Astrocyte (in vitro differentiated cells and primary cell): ENCODE measurements around the gene PRM2. TPM values are rescaled to one million over a fixed set of nuclear protein-coding genes. Genes with fewer than 3 reads are reported as not detected.

Experiments used
- DNase-seq: peaks from one replicate; pipeline ENCODE4 v3.0.0-alpha.2; 2010; ENCODE audit warnings: low read depth
- FAIRE-seq: peaks from 2 replicates; lab custom pipeline; 2011; peaks lifted over from hg19 to GRCh38; lab: Jason Lieb, UNC
- H2AFZ ChIP-seq: 2 replicates; pipeline ENCODE4 v1.6.0; 2012; ENCODE audit warnings: low read depth, low read length, inconsistent platforms
- H3K27ac ChIP-seq: 2 replicates; pipeline ENCODE4 v1.5.1; 2011; ENCODE audit warnings: low read depth, low read length, inconsistent platforms
- H3K27me3 ChIP-seq: 2 replicates; pipeline ENCODE4 v1.6.0; 2011; ENCODE audit warnings: low read length, inconsistent platforms; ENCODE audit not compliant: insufficient read depth
- H3K36me3 ChIP-seq: 2 replicates; pipeline ENCODE4 v1.5.1; 2011; ENCODE audit warnings: low read length, inconsistent platforms; ENCODE audit not compliant: insufficient read depth
- H3K4me1 ChIP-seq: 2 replicates; pipeline ENCODE4 v1.5.1; 2011; ENCODE audit warnings: low read length, inconsistent platforms; ENCODE audit not compliant: insufficient read depth
- H3K4me2 ChIP-seq: 2 replicates; pipeline ENCODE4 v1.6.0; 2012; ENCODE audit warnings: low read length, inconsistent platforms
- H3K4me3 ChIP-seq: 2 replicates; pipeline ENCODE4 v1.5.1; 2011; ENCODE audit warnings: low read depth, mild to moderate bottlenecking, low read length, inconsistent platforms; ENCODE audit not compliant: insufficient read depth
- H3K79me2 ChIP-seq: 2 replicates; pipeline ENCODE4 v1.6.0; 2012; ENCODE audit warnings: mild to moderate bottlenecking, low read length, inconsistent platforms; ENCODE audit not compliant: insufficient read depth
- H3K9ac ChIP-seq: 2 replicates; pipeline ENCODE4 v1.6.0; 2012; ENCODE audit warnings: mild to moderate bottlenecking, low read length, inconsistent platforms
- H3K9me3 ChIP-seq: 2 replicates; pipeline ENCODE4 v1.5.1; 2012; ENCODE audit warnings: low read depth, mild to moderate bottlenecking, low read length, inconsistent platforms; ENCODE audit not compliant: insufficient read depth
- H4K20me1 ChIP-seq: 2 replicates; pipeline ENCODE4 v1.6.0; 2012; ENCODE audit warnings: low read length, inconsistent platforms; ENCODE audit not compliant: insufficient read depth
- H3K27ac Mint-ChIP-seq: one replicate; pipeline ENCODE4 v1.8.0; 2021; ENCODE audit warnings: mild to moderate bottlenecking, mixed read lengths; ENCODE audit not compliant: unreplicated experiment
- H3K27me3 Mint-ChIP-seq: one replicate; pipeline ENCODE4 v1.8.0; 2021; ENCODE audit warnings: low read depth, mixed read lengths; ENCODE audit not compliant: unreplicated experiment
- H3K36me3 Mint-ChIP-seq: one replicate; pipeline ENCODE4 v1.8.0; 2021; ENCODE audit warnings: low read depth, mixed read lengths; ENCODE audit not compliant: unreplicated experiment
- H3K4me1 Mint-ChIP-seq: one replicate; pipeline ENCODE4 v1.8.0; 2021; ENCODE audit warnings: low read depth, mixed read lengths; ENCODE audit not compliant: unreplicated experiment
- H3K4me3 Mint-ChIP-seq: one replicate; pipeline ENCODE4 v1.8.0; 2021; ENCODE audit warnings: mild to moderate bottlenecking, moderate library complexity, mixed read lengths; ENCODE audit not compliant: unreplicated experiment
- H3K9me3 Mint-ChIP-seq: one replicate; pipeline ENCODE4 v1.8.0; 2021; ENCODE audit warnings: mild to moderate bottlenecking, mixed read lengths; ENCODE audit not compliant: unreplicated experiment
- EZH2 ChIP-seq: IDR thresholded peaks from 2 replicates; pipeline ENCODE4 v1.6.1; 2012; ENCODE audit warnings: mild to moderate bottlenecking, low read length, inconsistent platforms; ENCODE audit not compliant: insufficient read depth
- total RNA-seq: library from RNA; stranded (reverse); gene quantifications from 2 replicates; pipeline ENCODE4 v1.2.1, GENCODE V29; 2021
- TF ChIP-seq, protein P1 (sequence below): IDR thresholded peaks from 2 replicates; pipeline ENCODE4 v1.5.1; 2011; ENCODE audit warnings: low read depth, mild to moderate bottlenecking, inconsistent platforms, low read length, moderate library complexity; ENCODE audit not compliant: insufficient read depth

The PRM2 gene
- total RNA-seq, 1 donor from 2014 or later = not detected

DNA sequence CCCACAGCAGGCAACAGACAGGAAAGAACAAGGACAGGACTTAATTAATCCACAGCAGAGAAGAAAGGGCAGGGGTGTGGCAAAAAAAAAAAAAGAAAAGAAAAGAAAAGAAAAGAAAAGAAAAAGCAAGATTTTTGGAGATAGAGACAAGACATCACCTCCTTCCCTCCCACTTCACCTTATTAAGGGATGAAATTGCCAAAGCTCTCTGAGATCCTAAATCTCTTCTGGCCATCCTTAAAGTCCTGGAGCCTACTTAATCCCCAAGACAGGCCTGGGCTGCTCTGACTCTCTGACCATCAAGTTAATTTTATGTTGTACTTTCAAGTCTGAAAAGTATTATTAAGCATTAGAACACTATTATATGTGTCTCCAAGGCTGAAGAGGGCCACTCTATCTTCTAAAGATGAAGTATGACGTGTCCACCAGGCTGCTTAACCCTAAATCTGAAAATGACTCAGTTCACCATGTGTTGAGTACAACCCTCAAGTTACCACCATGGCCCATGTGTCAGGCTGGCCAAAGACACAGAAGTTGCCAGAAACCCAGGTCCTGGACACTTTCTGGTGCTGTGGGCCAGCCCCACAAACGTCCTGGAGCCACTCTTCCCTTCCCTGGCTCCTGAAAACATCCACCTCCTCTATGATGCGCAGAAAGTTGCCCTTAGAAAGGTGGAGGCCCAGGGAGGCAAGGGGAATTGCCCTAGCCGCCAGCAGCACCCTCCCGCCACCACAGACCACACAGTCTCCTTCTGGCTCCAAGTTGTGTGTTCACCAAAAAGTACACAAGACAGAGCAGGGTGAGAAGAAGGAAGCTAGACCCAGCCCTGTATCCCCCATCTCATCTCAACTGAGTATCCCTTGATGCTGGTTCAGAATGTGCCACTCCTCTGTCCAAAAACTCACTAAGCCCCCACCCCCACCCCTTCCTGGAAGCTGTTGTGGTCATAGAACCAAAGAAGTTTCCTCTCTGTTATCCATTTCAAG lies 23.0 kb downstream of the PRM2 start:
- FAIRE-seq = no peak
- no peaks in the 10 kb centered on the region for H3K27me3 ChIP-seq

DNA sequence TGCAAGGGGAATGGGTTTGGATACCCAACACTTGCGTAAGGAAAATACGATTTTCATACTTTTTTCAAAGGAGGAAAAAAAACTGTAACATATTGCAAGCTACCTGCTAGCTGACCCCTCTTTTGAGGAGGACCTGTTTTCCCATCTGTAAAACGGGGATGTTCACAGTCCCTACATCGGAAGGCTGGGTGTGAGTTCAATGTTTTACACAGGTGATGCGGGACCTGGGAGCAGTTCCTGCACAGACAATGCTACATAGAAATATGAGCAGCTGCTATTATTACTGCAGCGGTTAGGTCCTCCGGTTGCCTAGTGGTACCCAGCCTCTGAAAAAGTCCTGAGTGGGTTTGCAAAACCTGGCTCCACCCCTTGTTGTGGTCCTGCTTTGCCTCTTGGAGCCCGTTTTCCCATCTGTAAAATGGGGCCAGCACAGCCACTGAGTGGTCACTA lies 23.8 kb downstream of the PRM2 start:
- H3K9ac ChIP-seq = peak overlapping the region; percentile 33

More for the DNA sequence above, 23.0 kb downstream of the PRM2 start:
- Histone ChIP-seq H3K27ac (peak overlapping the region; percentile 25), H3K9me3 (no peaks in the 10 kb centered on the region), H2AFZ (no peak overlapping the region), H3K9ac (peak overlapping the region; percentile 43), H3K36me3 (no peaks in the 10 kb centered on the region), H3K4me3 (peak overlapping the region; percentile 62), H3K4me1 (peaks cover 40% of the 10 kb centered on the region), H3K4me2 (peak overlapping the region; percentile 89), H4K20me1 (peaks cover 47% of the 10 kb centered on the region), H3K79me2 (peaks cover 29% of the 10 kb centered on the region)
- DNase-seq = peak; percentile 56
- Mint-ChIP-seq H3K27me3 (peaks cover 2% of the 10 kb centered on the region), H3K9me3 (no peaks in the 10 kb centered on the region), H3K4me1 (peaks cover 25% of the 10 kb centered on the region), H3K4me3 (peak overlapping the region; percentile 86), H3K36me3 (peaks cover 2% of the 10 kb centered on the region), H3K27ac (no peak overlapping the region)
- no peak for TF ChIP-seq EZH2
- TF ChIP-seq, protein P1, sequence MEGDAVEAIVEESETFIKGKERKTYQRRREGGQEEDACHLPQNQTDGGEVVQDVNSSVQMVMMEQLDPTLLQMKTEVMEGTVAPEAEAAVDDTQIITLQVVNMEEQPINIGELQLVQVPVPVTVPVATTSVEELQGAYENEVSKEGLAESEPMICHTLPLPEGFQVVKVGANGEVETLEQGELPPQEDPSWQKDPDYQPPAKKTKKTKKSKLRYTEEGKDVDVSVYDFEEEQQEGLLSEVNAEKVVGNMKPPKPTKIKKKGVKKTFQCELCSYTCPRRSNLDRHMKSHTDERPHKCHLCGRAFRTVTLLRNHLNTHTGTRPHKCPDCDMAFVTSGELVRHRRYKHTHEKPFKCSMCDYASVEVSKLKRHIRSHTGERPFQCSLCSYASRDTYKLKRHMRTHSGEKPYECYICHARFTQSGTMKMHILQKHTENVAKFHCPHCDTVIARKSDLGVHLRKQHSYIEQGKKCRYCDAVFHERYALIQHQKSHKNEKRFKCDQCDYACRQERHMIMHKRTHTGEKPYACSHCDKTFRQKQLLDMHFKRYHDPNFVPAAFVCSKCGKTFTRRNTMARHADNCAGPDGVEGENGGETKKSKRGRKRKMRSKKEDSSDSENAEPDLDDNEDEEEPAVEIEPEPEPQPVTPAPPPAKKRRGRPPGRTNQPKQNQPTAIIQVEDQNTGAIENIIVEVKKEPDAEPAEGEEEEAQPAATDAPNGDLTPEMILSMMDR = no peak

More for the DNA sequence above, 23.8 kb downstream of the PRM2 start:
- no peaks in the 10 kb centered on the region for H3K9me3 ChIP-seq
- peak overlapping the region; percentile 3 for H3K27ac ChIP-seq
- peak overlapping the region; percentile 40 for H3K4me3 ChIP-seq
- peaks cover 2% of the 10 kb centered on the region for H3K36me3 Mint-ChIP-seq
- H3K79me2 ChIP-seq = peaks cover 29% of the 10 kb centered on the region
- peak overlapping the region; percentile 89 for H3K4me2 ChIP-seq
- H4K20me1 ChIP-seq = peaks cover 47% of the 10 kb centered on the region
- DNase-seq (no peak), FAIRE-seq (no peak)
- H3K4me3 Mint-ChIP-seq = peak overlapping the region; percentile 86
- no peak for TF ChIP-seq EZH2
- TF ChIP-seq, protein P1 = no peak
- H3K9me3 Mint-ChIP-seq = no peaks in the 10 kb centered on the region
- H3K27me3 ChIP-seq = no peaks in the 10 kb centered on the region
- H2AFZ ChIP-seq = no peak overlapping the region
- no peaks in the 10 kb centered on the region for H3K27me3 Mint-ChIP-seq
- H3K4me1 ChIP-seq = peaks cover 40% of the 10 kb centered on the region
- H3K27ac Mint-ChIP-seq = no peak overlapping the region
- H3K4me1 Mint-ChIP-seq = peaks cover 20% of the 10 kb centered on the region
- no peaks in the 10 kb centered on the region for H3K36me3 ChIP-seq
